Fibroblast of skin of scalp (primary cell): ENCODE measurements around the gene ZSCAN22. TPM values are rescaled to one million over a fixed set of nuclear protein-coding genes. Genes with fewer than 3 reads are reported as not detected.
A peak's percentile ranks its signal among the peaks of the same experiment; 100 is the strongest.
"Not testable (repeated sequence)": the region's sequence is repeated elsewhere in the genome, so short reads cannot be mapped to it uniquely, and the experiment has no call there.

Experiments used
- DNase-seq: peaks from one replicate; pipeline ENCODE4 v3.0.0-alpha.2; 2013
- polyA plus RNA-seq, 2 experiments: library from polyadenylated mRNA; unstranded; fragments of 120-200 nt; gene quantifications; one replicate each; pipeline ENCODE4 v1.2.1, GENCODE V29; 2013; ENCODE audit not compliant: insufficient read length in 2 of 2

Gene ZSCAN22
- polyA plus RNA-seq (2013, experiment 1 of 2; ENCODE audit: insufficient read length): 2.9 TPM
- 2.6 TPM for polyA plus RNA-seq (2013, experiment 2 of 2; ENCODE audit: insufficient read length)

DNA sequence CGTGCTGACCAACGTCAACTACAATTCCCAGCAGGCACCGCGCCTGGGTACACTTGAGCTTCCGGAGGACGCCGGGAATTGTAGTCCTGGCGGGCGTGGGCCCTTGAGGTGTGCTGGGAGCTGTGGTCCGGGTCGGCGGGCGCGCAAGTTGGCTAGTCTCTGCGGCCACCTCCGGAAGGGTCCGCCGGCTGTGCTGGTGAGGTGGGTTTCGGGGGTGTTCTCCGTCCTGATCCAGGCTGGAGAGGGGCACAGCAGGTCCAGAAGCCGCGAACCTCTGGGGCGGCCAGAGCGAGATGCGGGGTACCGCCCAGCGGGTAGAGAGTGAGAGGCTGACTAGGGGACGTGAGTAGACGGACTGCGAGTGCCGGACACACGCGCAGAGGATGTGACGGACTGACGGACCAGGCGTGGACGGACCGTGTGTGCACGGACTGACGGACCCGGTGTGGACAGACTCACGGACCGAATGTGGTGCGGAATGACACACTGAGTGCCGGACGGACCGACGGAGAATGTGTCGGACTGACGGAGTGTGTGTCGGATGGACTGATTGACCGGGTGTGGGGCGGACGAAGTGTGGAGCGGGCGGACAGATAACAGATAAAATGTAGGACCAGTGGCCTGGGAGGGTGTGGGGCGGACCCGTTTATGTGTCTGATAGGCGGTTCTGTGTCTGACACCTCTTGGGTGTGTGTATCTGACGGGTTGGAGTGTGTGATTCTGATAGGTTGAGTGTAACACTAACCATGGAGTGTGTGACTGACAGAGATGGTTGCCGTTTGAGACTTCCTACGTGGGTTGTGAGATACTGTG, at the start of gene ZSCAN22:
Gene ZSCAN22 (plus strand): TSS at position 81 of the 813 bp plus-strand sequence. CDS start 7,809 bp downstream, outside the sequence.
- peak; percentile 96 for DNase-seq

DNA sequence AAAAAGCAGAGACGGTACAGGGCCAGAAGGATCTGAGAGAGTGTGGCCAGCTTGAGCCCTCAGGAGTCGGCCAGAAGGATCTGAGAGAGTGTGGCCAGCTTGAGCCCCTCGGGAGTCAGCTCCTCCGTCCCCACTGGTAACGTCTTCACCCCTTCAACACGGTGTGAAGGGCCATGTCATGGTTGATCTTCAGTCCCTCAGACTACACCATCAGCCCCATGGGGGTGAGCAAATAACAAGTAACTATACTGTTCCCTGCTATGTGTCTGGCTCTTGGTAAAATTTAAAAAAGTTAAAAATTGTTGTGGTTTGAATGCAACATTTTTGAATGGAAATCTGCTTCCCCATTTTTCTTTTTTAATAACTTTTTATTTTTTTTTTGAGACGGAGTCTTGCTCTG, 49.6 kb upstream of the ZSCAN22 start:
- DNase-seq: no peak

DNA sequence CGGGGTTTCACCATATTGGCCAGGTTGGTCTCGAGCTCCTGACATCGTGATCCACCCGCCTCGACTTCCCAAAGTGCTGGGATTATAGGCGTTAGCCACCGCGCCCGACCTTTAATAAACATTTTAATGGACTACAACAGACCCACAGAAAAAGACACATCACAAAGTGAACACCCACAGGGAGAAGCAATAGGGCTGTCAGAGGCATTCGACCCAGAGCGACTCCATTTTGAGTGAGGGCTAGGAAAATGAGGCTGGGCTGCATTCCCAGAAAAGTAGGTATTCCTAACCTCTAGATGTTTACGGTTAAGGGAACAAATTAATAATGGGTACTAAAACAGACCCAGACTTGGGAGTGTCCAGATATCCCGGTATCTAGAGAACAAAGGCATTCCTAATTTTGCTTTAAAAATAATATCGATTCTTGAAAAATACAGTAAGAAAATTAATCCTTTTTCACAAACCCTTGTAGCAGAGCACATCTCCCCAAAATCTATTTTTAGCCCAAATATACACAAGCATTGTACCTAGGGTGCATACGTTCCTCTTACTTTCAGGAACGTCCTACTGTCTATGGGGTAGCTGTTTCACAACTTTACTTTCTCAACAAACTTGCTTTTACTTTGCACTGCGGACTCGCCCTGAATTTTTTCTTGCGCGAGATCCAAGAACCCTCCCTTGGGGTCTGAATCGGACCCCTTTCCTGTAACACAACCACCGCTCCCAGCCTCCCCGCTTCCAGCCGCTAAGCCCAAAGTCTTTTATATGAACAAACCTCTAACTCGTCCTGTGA, 48.9 kb upstream of the ZSCAN22 start:
- DNase-seq: no peak

DNA sequence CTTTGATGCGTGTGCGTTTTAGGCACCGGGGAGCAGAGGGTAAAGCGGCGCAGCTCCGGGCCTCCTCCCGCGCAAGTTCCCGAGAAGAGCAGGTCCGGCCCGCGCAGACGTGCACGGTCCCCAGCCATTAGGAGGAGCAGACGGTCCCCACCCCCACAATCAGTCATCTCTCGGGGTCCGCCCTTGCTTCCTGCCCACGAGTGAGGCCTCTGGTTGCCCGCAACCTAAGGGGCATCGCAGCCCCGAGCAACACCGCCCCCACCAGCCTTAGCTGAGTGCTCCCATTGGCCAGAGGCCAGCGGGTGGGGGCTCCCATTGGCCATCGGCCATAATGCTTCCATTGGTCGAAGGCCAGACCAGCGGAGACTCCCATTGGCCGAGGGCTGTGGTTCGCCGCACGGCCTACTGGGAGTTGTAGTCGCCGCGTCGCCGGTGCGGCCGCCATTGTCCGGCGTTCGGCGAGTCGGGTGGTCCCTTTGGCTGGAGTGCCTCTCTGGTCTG, 48.2 kb upstream of the ZSCAN22 start, which contains the start of gene ZNF8:
Gene ZNF8 (plus strand): TSS at position 415 of the 501 bp plus-strand sequence. CDS start 127 bp downstream, outside the sequence.
- DNase-seq: peak; percentile 99

DNA sequence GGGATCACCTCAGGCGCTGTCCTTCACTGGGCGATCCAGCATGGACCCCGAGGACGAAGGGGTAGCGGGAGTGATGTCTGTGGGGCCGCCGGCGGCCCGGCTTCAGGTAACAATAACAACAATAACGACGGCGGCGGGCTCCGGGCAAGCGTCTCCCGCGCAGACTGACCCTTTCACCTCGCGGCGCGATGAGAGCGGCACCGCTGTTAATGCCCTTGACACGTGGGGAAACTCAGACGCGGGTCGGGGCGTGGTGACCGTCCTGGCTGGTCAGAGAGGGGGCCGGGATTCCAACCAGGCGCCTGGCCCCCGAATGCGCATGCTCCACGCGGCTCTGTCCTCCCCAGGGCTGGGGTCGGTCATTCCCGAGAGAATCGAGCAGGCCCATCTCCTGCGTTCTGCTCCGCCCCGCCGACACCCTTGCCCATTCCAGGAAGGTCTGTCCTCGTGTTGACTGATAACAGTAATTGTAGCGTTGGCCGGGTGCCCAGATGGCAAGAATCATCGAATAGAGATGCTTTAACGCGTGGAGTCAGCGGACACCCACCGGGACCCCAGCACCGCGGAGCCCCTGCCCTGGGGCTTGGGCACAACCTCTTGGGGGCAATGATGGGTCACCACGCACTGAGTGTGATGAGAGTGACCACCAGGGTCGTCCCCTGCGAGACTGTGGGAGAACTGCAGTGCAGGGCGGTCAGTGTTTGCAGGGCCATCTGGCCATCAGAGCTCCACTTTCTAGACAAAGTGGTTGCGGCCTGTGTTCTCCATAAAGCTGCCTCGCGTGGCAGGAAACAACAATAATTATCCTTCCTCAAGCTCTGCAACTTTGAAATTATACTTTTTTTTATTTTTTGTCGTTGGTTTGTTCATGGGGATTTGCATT, 47.5 kb upstream of the ZSCAN22 start:
- peak; percentile 54 for DNase-seq

DNA sequence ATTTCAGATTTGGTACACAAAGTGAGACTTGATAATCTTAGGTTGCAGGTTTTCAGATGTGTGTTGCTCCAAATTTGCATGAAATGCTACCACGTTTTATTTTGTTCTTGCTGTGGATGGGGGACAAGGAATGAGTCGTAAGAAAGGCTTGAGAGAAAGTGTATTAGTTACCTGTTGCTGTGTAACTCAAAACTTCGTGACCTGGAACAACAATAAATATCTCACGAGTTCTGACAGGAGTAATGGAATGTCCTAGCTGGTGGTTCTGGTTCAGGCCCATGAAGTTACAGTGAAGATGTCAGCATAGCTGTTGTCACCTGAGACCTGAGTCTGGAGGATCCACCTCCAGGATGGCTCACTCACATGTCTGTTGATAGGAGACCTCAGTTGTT, 46.9 kb upstream of the ZSCAN22 start:
- no peak for DNase-seq

DNA sequence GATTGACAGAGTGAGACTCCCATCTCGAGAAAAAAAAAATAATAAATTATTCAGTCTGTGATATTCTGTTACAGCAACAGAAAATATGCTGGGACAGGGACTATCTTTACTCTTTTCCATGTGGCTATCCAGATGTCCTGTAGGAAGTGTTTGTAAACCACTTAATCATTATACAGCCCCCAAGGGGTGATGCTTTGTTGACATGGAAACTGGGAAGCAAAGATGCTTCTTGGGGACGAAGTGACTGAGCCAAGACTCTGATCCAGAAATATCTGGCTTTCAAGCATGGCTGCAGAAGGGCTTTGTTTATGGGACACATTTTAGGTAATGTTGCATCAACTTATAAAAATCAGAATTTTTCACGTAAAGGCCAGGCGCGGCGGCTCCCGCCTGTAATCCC, 42.6 kb upstream of the ZSCAN22 start:
- DNase-seq: no peak

DNA sequence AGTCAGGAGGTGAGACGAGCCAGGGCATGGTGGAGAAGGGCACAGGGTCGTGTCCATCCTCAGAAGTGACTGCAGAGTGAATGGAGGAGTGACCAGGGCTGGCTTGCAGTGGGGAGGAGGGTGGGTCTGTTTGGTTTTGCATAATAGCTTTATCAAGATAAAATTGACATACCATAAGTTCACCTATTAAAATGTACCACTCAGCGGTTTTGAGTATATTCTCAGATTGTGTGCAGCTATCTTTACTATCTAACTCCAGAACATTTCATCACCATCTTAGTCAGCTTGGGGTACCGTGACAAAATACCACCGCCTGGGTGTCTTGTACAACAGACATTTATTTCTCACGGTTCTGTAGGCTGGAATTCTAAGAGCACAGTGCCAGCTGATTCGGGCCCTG, 34.9 kb upstream of the ZSCAN22 start:
- no peak for DNase-seq

DNA sequence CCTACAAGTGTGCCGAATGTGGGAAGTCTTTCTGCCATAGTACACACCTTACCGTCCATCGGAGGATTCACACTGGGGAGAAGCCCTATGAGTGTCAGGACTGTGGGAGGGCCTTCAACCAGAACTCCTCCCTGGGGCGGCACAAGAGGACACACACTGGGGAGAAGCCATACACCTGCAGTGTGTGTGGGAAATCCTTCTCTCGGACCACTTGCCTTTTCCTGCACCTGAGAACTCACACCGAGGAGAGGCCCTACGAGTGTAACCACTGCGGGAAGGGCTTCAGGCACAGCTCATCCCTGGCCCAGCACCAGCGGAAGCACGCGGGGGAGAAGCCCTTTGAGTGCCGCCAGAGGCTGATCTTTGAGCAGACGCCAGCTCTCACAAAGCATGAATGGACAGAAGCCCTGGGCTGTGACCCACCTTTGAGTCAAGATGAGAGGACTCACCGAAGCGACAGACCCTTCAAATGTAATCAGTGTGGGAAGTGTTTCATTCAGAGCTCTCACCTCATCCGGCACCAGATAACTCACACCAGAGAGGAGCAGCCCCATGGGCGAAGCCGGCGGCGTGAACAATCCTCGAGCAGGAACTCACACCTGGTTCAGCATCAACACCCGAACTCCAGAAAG, 31.9 kb upstream of the ZSCAN22 start:
- DNase-seq: no peak

DNA sequence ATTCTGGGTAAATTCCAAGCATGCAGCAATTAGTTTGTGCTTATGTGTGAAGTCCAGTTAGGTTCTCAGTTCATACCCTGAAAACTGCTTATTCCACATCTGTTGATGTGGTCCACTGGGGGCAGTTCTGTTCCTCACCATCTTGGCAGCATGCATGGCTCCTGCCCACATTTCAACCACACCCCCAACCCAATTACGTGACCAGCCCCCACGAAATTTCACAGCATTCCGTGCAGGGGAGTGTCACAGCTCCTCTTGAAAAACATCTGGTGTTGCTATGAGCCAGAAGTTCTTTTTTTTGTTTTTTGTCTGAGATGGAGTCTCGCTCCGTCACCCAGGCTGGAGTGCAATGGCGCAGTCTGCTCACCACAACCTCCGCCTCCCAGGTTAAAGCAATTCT, 30.7 kb upstream of the ZSCAN22 start:
- no peak for DNase-seq

DNA sequence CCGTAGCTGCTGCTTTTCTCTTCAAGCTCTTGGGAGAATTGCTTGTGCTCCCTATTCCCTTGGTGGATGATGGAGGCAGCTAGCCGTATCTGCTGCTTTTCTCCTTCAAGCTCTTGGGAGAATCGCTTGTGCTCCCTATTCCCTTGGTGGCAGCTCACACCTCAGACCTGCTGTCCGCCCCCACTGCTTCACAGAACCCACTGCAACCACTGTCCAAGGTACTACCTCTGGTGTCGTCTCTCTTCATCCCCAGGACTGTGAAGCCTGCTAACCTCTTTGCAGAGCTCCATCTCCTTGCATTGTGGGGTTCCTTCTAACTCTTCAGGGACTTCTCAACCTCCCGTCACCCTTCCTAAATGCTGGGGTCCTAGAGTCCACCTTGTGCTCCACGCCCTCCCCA, 26.2 kb upstream of the ZSCAN22 start:
- no peak for DNase-seq

DNA sequence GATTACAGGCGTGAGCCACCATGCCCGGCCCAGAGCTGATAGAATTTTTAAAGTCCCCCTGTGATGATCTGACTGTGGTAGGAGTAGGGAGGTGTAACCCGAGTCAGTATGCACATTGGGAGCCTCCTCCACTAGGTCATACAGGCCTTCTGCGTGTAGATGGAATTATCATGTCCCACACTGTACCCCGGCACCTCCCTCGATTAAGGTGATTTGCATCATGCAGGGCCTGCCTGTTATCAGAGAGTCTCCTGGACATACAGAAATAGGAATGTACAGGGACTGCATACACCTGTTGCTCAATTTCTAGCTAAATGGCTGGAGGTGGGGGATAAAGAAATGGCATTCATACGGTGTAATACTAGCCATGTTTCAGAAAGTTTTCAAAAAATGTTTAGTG, 22.5 kb upstream of the ZSCAN22 start:
- DNase-seq: no peak

DNA sequence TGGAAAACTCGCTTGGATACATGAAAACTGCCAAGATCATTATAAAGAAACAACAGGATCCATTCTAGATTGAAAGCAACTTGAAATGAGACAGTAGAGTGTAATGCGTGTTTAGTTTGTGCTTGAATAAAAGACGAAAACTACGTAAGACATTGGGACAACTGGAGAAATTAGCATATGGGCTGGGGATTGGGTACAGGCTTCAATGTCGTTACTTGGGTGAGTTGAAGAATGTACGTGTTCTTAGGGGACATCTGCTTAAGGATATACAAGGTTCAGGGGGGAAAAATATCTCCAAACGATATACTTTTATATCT, 22.1 kb upstream of the ZSCAN22 start:
- no peak for DNase-seq

DNA sequence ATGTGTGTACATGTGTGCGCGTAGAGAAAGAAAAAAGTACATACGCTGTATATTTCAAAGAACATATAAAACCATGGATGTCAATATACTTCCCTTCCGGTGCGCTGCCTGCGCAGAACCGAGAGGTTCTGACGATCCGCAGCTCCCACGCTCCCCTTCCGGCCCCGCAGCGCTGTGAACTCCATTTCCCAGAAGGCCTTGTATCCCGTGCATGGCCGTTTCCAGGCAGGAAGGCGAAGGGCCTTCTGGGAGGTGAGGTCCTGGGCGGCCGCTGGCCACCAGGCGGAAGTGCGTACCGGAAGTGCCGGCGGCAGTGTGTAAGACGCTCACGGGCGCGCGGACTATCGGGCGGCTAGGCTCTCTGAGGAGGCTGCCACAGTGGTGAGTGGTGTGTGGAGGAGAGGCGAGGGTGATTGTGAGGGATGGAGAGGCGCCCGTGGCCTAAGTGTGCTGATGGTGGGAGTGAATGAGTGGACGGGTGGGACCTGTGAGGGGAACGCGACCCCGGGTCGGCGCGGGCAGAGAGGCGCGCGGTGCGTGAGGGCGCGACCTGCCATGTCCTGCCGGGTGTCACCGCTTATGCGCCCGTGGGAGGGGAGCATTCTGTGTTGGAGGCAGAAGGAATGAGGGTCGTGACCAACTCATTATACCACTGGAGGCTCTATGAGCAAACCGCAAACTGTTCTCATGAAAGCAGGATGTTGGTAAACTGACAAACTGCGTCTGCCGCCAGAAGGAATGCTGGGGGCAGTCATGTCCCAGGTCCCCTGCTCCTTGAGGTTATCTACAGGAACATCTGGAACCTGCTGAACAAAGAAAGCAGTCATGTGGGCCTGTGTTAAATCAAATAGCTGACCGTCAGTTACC, 21.5 kb upstream of the ZSCAN22 start, which contains the start of gene ERVK3-1:
Gene ERVK3-1 (plus strand): TSS at position 313 of the 867 bp plus-strand sequence. CDS start 6,792 bp downstream, outside the sequence.
- DNase-seq: peak; percentile 98

DNA sequence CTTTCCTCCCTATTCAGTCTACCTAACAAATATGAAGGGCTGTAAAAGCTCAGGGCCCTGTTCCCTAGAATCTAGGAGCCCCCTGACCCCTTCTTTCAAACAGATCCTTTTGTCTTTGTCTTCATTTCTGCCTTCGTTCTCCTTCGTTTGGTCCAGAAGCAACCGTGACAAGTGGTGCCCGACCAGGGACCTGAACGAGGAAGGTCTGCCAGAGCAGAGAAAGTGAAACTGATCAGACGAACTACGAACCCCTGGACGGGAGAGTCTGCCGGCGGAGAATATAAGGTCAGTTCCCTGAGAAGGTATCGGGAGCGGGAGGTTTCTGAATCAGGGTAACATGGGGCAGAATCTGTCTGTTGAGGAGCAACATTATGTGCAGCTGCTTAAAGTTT, 20.9 kb upstream of the ZSCAN22 start:
- no peak for DNase-seq

DNA sequence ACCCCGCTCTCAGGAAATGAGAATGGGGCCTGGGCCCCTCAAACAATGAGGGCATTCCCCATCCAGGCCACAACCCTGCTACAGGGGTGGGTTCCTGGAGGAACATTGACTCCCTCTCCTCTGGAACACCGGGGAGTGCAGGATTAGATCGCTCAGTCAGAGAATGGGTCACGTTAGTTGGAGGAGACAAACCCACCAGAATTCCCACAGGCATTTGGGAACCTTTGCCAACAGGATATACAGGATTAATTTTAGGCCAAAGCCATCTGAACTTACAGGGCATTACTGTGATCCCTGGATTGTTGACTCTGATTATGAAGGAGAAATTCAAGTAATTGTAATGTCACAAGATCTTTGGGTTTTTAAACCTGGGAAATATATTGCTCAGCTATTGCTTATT, 19.1 kb upstream of the ZSCAN22 start:
- no peak for DNase-seq

DNA sequence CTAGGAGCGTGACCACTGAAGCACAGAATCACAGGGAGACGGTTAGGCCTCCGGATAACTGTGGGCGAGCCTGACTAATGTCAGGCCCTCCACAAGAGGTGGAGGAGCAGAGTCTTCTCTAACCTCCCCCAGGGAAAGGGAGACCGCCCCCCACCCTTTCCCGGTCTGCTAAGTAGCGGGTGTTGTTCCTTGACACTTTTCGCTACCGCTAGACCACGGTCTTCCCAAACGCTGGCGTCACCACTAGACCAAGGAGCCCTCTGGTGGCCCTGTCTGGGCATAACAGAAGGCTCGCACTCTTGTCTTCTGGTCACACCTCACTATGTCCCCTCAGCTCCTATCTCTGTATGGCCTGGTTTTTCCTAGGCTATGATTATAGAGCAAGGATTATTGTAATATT, 16.1 kb upstream of the ZSCAN22 start:
- DNase-seq: not testable (repeated sequence)

DNA sequence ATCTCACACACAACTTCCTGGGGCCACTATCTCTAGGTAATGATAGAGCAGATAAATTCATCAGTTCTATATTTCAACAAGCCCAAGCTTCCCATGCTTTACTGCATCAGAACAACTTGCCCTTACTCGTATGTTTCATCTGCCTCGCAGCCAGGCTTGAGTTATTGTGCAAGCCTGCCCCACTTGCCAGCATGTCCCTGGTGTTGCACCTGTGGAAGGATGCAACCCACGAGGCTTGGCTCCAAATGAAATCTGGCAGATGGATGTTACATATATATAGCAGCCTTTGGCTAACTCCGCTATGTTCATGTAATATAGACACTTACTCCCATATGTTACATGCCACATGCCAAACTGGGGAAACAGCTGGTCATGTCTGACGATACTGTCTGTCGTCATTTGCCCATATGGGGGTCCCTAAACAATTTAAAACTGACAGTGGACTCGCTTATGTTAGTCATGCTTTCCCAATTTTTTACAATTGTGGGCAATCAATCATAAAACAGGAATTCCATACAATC, 15.4 kb upstream of the ZSCAN22 start:
- no peak for DNase-seq

DNA sequence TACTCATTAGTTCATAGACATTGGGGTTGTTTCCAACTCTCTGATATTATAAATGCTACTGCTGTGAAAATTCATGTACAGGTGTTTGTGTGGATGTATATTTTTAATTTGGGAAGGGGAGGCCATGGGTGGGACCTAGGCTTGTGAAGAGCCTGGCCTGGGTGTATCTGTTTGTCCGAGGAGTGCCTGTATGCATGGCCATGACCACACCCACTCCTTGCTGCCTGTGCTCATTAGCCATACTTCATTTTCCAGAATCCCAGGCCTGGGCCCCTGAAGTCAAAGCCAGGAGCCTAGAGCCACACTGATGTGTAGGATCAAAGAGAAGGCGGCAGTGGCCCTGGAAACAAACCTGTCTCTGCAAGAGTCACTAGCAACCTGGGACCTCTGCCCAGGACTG, 11.2 kb upstream of the ZSCAN22 start:
- DNase-seq: no peak

DNA sequence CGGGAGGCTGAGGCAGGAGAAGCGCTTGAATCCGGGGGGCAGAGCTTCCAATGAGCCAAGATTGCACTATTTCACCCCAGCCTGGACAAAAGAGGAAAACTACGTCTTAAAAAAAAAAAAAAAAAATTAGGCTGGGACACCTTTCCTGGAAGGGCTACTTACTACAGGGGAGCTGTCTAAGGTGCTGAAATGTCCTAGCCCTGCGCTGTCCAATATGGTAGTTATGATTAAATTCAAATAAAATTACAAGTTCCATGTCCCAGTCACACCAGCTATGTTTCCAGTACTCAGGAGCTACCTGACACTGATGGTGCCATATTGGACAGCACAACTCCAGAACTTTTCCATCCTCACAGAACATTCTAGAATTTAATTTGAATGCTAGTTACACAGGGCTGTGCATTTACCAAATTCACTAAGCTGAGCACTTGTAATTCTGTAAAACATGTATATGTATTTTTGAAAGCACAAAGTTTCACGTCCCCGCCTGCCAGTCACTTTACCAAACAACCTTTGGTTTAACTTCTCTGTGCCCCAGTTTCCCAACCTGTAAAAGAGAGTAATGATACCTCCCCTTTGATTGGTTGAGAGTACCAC, 9.2 kb upstream of the ZSCAN22 start:
- DNase-seq: peak; percentile 39
